ENCODE measurements around the gene MTARC1. TPM values are rescaled to one million over a fixed set of nuclear protein-coding genes. Genes with fewer than 3 reads are reported as not detected.
A peak's percentile ranks its signal among the peaks of the same experiment; 100 is the strongest.

MTARC1 gene
- total RNA-seq, 1 donor from 2014 or later, result 8.3 TPM

DNA sequence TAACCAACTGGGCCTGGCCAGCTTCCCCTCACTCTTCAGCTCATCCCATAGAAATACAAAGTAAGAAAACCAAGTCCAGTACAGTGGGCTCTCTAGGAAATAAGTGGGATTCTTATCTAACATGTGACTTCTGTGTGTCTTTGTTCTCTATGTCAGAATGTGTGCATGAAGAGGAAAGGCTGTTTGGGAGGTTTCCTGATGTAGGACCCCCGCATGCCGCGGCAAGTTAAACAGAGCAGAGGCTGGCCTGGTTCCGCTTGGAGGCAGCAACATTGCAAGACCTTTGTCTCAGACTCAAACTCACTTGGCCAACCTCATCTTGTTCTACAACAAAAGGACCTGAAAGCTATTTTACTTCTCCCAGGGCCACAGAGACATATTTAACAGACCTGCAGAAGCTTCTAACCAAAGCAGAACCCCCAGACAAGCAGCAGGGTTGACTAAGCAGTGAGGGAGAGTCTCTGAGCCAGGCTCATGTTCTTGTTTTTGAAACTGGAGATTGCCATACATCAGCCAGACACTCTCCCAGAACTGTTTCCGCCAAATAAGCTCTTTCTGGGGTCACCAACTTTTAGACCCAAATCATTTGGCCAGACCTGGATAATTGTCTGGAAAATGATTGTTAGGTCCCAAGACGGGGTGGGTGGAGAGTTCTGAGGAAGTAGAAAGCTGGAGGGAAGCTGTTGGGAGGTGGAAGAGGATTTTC lies 32.3 kb upstream of the MTARC1 start:
- intact Hi-C loops (cut with micrococcal nuclease), result no loop called here
- DNase-seq, result no peak
- no peaks in the 10 kb centered on the region for H3K9me3 ChIP-seq (replicated peaks)
- no peaks in the 10 kb centered on the region for H3K27me3 ChIP-seq (ENCODE audit: low read depth)
- H3K4me1 ChIP-seq, result peaks cover 52% of the 10 kb centered on the region
- TF ChIP-seq, protein P1, sequence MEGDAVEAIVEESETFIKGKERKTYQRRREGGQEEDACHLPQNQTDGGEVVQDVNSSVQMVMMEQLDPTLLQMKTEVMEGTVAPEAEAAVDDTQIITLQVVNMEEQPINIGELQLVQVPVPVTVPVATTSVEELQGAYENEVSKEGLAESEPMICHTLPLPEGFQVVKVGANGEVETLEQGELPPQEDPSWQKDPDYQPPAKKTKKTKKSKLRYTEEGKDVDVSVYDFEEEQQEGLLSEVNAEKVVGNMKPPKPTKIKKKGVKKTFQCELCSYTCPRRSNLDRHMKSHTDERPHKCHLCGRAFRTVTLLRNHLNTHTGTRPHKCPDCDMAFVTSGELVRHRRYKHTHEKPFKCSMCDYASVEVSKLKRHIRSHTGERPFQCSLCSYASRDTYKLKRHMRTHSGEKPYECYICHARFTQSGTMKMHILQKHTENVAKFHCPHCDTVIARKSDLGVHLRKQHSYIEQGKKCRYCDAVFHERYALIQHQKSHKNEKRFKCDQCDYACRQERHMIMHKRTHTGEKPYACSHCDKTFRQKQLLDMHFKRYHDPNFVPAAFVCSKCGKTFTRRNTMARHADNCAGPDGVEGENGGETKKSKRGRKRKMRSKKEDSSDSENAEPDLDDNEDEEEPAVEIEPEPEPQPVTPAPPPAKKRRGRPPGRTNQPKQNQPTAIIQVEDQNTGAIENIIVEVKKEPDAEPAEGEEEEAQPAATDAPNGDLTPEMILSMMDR (IDR thresholded peaks at IDR 0.05; ENCODE audit: borderline replicate concordance), result no peak
- H3K4me3 ChIP-seq, result peak overlapping the region; percentile 4
- peaks cover 44% of the 10 kb centered on the region for H3K36me3 ChIP-seq
- peak overlapping the region; percentile 58 for H3K27ac ChIP-seq (replicated peaks)

DNA sequence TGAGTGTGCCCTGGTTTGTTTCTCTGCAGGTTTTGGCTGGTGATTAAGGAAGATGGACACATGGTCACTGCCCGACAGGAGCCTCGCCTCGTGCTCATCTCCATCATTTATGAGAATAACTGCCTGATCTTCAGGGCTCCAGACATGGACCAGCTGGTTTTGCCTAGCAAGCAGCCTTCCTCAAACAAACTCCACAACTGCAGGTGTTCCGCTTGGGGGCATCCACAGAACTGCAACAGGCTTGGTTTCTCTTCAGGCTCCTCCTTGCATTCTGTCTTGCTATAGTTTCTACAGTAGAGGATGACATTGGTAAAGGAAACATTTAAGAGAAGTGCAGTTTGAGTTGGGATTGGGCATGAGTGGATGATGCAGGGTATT lies 31.8 kb upstream of the MTARC1 start:
- no peaks in the 10 kb centered on the region for H3K9me3 ChIP-seq (replicated peaks)
- peaks cover 46% of the 10 kb centered on the region for H3K4me1 ChIP-seq
- intact Hi-C loops (cut with micrococcal nuclease), result no loop called here
- TF ChIP-seq, protein P1 (IDR thresholded peaks at IDR 0.05; ENCODE audit: borderline replicate concordance), result no peak
- H3K36me3 ChIP-seq, result peaks cover 44% of the 10 kb centered on the region
- no peak overlapping the region for H3K27ac ChIP-seq (replicated peaks)
- DNase-seq, result no peak
- no peak overlapping the region for H3K4me3 ChIP-seq
- no peaks in the 10 kb centered on the region for H3K27me3 ChIP-seq (ENCODE audit: low read depth)

DNA sequence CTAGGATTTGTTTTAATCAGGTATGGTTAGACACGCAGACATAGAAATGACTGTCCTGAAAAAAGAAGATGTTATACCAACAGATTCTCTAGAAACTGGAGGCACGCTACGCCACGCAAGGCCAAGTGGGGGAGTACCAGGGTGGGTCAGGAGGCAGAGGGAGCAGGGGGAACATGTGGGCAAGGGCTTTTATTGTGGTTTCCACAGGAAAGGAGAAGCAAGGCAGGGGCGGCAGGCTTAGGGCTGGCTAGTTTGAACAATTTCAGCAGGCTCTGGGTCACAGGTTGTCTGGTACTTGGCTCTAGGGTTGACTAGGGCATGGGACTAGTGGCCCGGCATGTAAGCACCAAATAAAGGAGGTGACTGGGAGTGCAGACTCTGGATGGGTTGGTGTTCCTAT lies 31.4 kb upstream of the MTARC1 start:
- Histone ChIP-seq H3K4me1 (peaks cover 42% of the 10 kb centered on the region), H3K9me3 (replicated peaks) (no peaks in the 10 kb centered on the region), H3K27me3 (ENCODE audit: low read depth) (no peaks in the 10 kb centered on the region), H3K27ac (replicated peaks) (no peak overlapping the region), H3K36me3 (peaks cover 44% of the 10 kb centered on the region), H3K4me3 (no peak overlapping the region)
- TF ChIP-seq, protein P1 (IDR thresholded peaks at IDR 0.05; ENCODE audit: borderline replicate concordance), result no peak
- DNase-seq, result no peak
- intact Hi-C loops (cut with micrococcal nuclease), result no loop called here

DNA sequence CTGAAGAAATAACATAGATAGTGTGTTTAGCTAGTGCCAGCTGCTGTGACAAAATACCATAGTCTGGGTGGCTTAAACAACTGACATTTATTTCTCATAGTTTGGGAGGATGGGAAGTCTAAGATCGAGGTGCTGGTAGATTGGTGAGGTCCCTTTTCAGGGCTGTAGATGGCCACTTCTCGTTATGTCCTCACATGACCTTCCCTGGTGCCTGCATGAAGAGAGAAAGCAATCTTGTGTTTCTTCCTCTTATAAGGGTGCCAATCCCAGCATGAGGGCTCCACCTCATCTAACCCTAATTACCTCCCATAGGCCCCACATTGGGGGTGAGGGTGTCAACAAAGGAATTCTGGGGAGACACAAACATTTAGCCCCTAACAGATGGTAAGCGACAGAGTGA lies 29.3 kb upstream of the MTARC1 start:
- DNase-seq, result no peak
- Histone ChIP-seq H3K36me3 (peaks cover 61% of the 10 kb centered on the region), H3K4me3 (no peak overlapping the region), H3K9me3 (replicated peaks) (no peaks in the 10 kb centered on the region), H3K4me1 (peaks cover 21% of the 10 kb centered on the region), H3K27me3 (ENCODE audit: low read depth) (no peaks in the 10 kb centered on the region), H3K27ac (replicated peaks) (no peak overlapping the region)
- intact Hi-C loops (cut with micrococcal nuclease), result no loop called here
- TF ChIP-seq, protein P1 (IDR thresholded peaks at IDR 0.05; ENCODE audit: borderline replicate concordance), result no peak

DNA sequence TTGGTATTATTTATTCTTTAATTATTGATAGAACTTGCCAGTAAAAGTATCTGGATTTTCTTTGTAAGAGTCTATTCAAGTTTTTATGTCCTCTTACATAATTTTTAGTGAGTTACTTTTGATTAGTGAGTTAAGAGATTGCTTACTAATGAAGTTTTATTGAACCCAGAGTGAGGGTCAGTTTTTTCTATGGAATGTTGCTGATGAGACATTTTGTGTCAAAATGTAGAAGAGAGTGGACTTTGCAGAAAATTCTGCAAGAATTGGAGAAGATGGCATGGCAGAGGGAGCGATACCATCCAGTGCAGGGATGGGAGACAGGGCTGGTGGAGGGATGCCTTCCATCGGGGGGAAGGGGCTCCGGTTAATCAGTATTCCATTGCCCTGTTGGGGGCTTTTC lies 27.6 kb upstream of the MTARC1 start:
- no peaks in the 10 kb centered on the region for H3K9me3 ChIP-seq (replicated peaks)
- H3K36me3 ChIP-seq, result peaks cover 78% of the 10 kb centered on the region
- intact Hi-C loops (cut with micrococcal nuclease), result no loop called here
- no peak overlapping the region for H3K27ac ChIP-seq (replicated peaks)
- TF ChIP-seq, protein P1 (IDR thresholded peaks at IDR 0.05; ENCODE audit: borderline replicate concordance), result no peak
- DNase-seq, result no peak
- peaks cover 7% of the 10 kb centered on the region for H3K4me1 ChIP-seq
- H3K4me3 ChIP-seq, result no peak overlapping the region
- H3K27me3 ChIP-seq (ENCODE audit: low read depth), result no peaks in the 10 kb centered on the region
